GM12891 (cell line): ENCODE data around the gene SAMD3.

Source experiments
- POLR2A ChIP-seq: IDR thresholded peaks from 2 replicates; pipeline ENCODE4 v1.6.1; 2011; ENCODE audit warnings: low read depth, low read length, control low read depth
- POLR2AphosphoS5 ChIP-seq: IDR thresholded peaks from 2 replicates; pipeline ENCODE4 v1.6.1; 2011; ENCODE audit warnings: low read depth, low read length, control low read depth
- POU2F2 ChIP-seq: IDR thresholded peaks from 2 replicates; pipeline ENCODE4 v1.6.1; 2011; ENCODE audit warnings: low read depth, mild to moderate bottlenecking, control low read depth, low read length, moderate library complexity
- SPI1 ChIP-seq: IDR thresholded peaks from 2 replicates; pipeline ENCODE4 v1.6.1; 2011; ENCODE audit warnings: low read depth, low read length, control low read depth
- TAF1 ChIP-seq: IDR thresholded peaks from 2 replicates; pipeline ENCODE4 v1.6.1; 2011; ENCODE audit warnings: low read depth, low read length, control low read depth

DNA sequence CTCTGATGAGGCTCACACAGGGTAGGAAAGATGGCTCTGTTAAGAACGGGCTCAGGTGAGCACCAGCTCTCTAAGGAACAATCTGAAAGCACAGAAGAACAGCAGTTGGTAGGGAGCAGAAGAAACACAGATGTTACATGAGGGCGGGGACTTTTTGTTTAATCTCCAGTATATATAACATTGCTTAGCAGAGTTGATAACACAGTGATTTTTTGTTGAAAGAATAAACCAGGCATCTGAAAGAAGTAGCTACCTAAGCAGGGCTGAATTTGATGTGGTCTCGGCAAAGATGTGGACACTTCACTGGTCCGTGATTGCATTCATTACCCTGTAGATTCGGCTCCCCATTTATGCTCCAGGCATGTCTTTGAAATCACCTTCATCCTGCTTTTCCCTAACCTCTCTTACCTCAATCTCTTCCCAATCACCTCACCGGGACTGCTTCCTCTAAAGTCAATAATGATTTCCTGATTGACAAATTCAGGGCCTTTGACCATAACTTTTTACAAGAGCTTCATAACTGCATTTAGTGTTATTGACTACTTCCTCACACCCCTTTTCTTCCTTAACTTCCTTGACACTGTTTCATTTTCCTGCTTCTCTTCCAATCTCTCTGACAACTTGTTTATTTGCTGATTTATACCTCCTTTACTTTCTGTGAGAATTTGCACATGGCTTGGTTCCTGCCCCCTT lies 34.4 kb downstream of the SAMD3 start:
- TF ChIP-seq POLR2AphosphoS5 (no peak), POU2F2 (no peak), POLR2A (no peak), TAF1 (no peak), SPI1 (no peak)
